HG03025 (cell line): ENCODE data around the gene ANKRD66.

Experiments used
- ATAC-seq: cut with Tn5 transposase; IDR thresholded peaks from one replicate; pipeline ENCODE4 v1.9.1; 2021; ENCODE audit warnings: mild to moderate bottlenecking, moderate library complexity; ENCODE audit not compliant: unreplicated experiment, low FRiP score

Gene ANKRD66

GRCh38 chr6:46787871-46788540 is 41.3 kb downstream of the ANKRD66 start:
- no peak for ATAC-seq

- ATAC-seq = no peak
Observed at GRCh38 chr6:46788791-46789190, 42.1 kb downstream of the ANKRD66 start.

GRCh38 chr6:46789434-46790354 is 43.0 kb downstream of the ANKRD66 start:
- ATAC-seq = no peak

GRCh38 chr6:46790355-46790874 is 43.7 kb downstream of the ANKRD66 start:
- no peak for ATAC-seq

- ATAC-seq = no peak
Observed at GRCh38 chr6:46792635-46793034, 45.9 kb downstream of the ANKRD66 start.

- no peak for ATAC-seq
Observed at GRCh38 chr6:46793138-46793537, 46.4 kb downstream of the ANKRD66 start, which contains the start of gene MEP1A. MEP1A (plus strand) TSS chr6:46793389; CDS start chr6:46793399, 10 bp downstream.

GRCh38 chr6:46794068-46794467 is 47.3 kb downstream of the ANKRD66 start:
- no peak for ATAC-seq

- no peak for ATAC-seq
Observed at GRCh38 chr6:46795816-46796215, 49.1 kb downstream of the ANKRD66 start.

GRCh38 chr6:46796848-46797580 is 50.3 kb downstream of the ANKRD66 start:
- no peak for ATAC-seq

GRCh38 chr6:46799657-46800056 is 52.9 kb downstream of the ANKRD66 start:
- ATAC-seq = no peak

GRCh38 chr6:46808806-46809205 is 62.1 kb downstream of the ANKRD66 start:
- no peak for ATAC-seq
